ENCODE measurements around the gene BRME1.

DNA sequence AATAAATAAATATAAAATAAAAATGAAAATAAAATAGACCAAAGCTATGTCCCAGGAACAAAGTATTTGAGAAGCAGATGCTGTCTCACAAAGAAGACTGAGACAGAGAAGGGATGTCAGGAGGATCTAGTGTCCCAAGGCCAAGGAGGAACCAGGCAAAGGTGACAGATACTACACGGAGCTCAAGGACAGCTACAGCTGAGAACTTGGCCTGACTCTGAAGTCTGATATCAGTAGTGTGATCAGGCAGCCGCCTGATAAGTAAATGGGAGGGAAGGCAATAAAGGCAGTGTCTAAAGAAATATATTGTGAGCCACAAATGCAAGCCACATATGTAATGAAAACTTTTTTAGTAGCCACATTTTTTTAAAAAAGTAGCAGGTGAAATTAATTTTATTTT is 49.4 kb downstream of the BRME1 start:
- TF ChIP-seq, protein P1, sequence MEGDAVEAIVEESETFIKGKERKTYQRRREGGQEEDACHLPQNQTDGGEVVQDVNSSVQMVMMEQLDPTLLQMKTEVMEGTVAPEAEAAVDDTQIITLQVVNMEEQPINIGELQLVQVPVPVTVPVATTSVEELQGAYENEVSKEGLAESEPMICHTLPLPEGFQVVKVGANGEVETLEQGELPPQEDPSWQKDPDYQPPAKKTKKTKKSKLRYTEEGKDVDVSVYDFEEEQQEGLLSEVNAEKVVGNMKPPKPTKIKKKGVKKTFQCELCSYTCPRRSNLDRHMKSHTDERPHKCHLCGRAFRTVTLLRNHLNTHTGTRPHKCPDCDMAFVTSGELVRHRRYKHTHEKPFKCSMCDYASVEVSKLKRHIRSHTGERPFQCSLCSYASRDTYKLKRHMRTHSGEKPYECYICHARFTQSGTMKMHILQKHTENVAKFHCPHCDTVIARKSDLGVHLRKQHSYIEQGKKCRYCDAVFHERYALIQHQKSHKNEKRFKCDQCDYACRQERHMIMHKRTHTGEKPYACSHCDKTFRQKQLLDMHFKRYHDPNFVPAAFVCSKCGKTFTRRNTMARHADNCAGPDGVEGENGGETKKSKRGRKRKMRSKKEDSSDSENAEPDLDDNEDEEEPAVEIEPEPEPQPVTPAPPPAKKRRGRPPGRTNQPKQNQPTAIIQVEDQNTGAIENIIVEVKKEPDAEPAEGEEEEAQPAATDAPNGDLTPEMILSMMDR (IDR thresholded peaks at IDR 0.05 in 4 of 5, conservative IDR thresholded peaks at IDR 0.05 in 1 of 5): no peak
- TF ChIP-seq POLR2A (IDR thresholded peaks at IDR 0.05): no peak
